Loucy (cell line): ENCODE data around the gene G0S2.

Source experiments
- H2AFZ ChIP-seq: fragments of 200-600 bp; sonication (generic); 2 replicates; pipeline ENCODE4 v1.6.0; 2016; ENCODE audit warnings: antibody characterized with exemption, mild to moderate bottlenecking, low read length, moderate library complexity
- H3F3A ChIP-seq: fragments of 200-600 bp; 2 replicates; pipeline ENCODE4 v1.6.0; 2016; ENCODE audit warnings: antibody characterized with exemption, low read depth, mild to moderate bottlenecking
- H3K27me3 ChIP-seq: fragments of 200-600 bp; sonication (generic); 2 replicates; pipeline ENCODE4 v1.6.1; 2014; ENCODE audit warnings: low read length, mild to moderate bottlenecking; ENCODE audit not compliant: insufficient read depth, poor library complexity, severe bottlenecking
- H3K36me3 ChIP-seq: fragments of 200-600 bp; sonication (generic); 2 replicates; pipeline ENCODE4 v1.6.1; 2016; ENCODE audit warnings: low read length; ENCODE audit not compliant: insufficient read depth
- H3K4me1 ChIP-seq: fragments of 200-600 bp; sonication (generic); 2 replicates; pipeline ENCODE4 v1.5.1; 2014; ENCODE audit warnings: low read length, mild to moderate bottlenecking; ENCODE audit not compliant: insufficient read depth, poor library complexity, severe bottlenecking
- H3K4me2 ChIP-seq: fragments of 200-600 bp; sonication (generic); 2 replicates; pipeline ENCODE4 v1.6.0; 2014; ENCODE audit warnings: antibody characterized with exemption, low read length, low read depth, mild to moderate bottlenecking; ENCODE audit not compliant: poor library complexity, severe bottlenecking
- H3K4me3 ChIP-seq: fragments of 200-600 bp; sonication (generic); 2 replicates; pipeline ENCODE4 v1.5.1; 2014; ENCODE audit warnings: low read length, mild to moderate bottlenecking, mixed read lengths; ENCODE audit not compliant: poor library complexity, severe bottlenecking
- H3K79me2 ChIP-seq: fragments of 200-600 bp; sonication (generic); 2 replicates; pipeline ENCODE4 v1.6.1; 2014; ENCODE audit warnings: low read length; ENCODE audit not compliant: insufficient read depth
- H3K9ac ChIP-seq: fragments of 200-600 bp; sonication (generic); 2 replicates; pipeline ENCODE4 v1.6.0; 2014; ENCODE audit warnings: mild to moderate bottlenecking, low read depth, low read length, moderate library complexity; ENCODE audit not compliant: poor library complexity, severe bottlenecking
- H3K9me2 ChIP-seq: fragments of 200-600 bp; sonication (generic); replicated peaks from 2 replicates; pipeline ENCODE4 v1.6.1; 2016; ENCODE audit warnings: low read depth, low read length, mixed read lengths
- H3K9me3 ChIP-seq: fragments of 200-600 bp; sonication (generic); 2 replicates; pipeline ENCODE4 v1.6.1; 2014; ENCODE audit warnings: mild to moderate bottlenecking, antibody characterized with exemption, low read length, low read depth; ENCODE audit not compliant: insufficient read depth
- H4K20me1 ChIP-seq: fragments of 200-600 bp; sonication (generic); 2 replicates; pipeline ENCODE4 v1.6.0; 2014; ENCODE audit warnings: antibody characterized with exemption, low read length, mild to moderate bottlenecking; ENCODE audit not compliant: insufficient read depth, poor library complexity, severe bottlenecking
- CTCF ChIP-seq: fragments of 200-600 bp; sonication (generic); conservative IDR thresholded peaks from 2 replicates; pipeline ENCODE4 v1.5.1; 2014; ENCODE audit warnings: mild to moderate bottlenecking, antibody characterized with exemption, low read length
- EZH2phosphoT487 ChIP-seq: fragments of 200-600 bp; IDR thresholded peaks from 2 replicates; pipeline ENCODE4 v1.6.1; 2018; ENCODE audit warnings: antibody characterized with exemption, mild to moderate bottlenecking, moderate library complexity, borderline replicate concordance

Gene G0S2

GRCh38 chr1:209667103-209667502, 8.1 kb upstream of the G0S2 start:
- Histone ChIP-seq H3K9me2 (no peaks in the 10 kb centered on the region), H3K27me3 (peaks cover 7% of the 10 kb centered on the region), H3K4me1 (no peaks in the 10 kb centered on the region), H3K4me2 (no peak overlapping the region), H3K4me3 (no peak overlapping the region), H4K20me1 (no peaks in the 10 kb centered on the region), H2AFZ (no peak overlapping the region), H3K79me2 (no peaks in the 10 kb centered on the region), H3K36me3 (no peaks in the 10 kb centered on the region), H3K9me3 (no peaks in the 10 kb centered on the region), H3K9ac (no peak overlapping the region), H3F3A (no peaks in the 10 kb centered on the region)
- TF ChIP-seq CTCF: no peak
- TF ChIP-seq EZH2phosphoT487: no peak

GRCh38 chr1:209667708-209668107, 7.5 kb upstream of the G0S2 start:
- H4K20me1 ChIP-seq: no peaks in the 10 kb centered on the region
- no peaks in the 10 kb centered on the region for H3K9me3 ChIP-seq
- no peak overlapping the region for H3K4me2 ChIP-seq
- no peaks in the 10 kb centered on the region for H3K79me2 ChIP-seq
- H3K4me3 ChIP-seq: no peak overlapping the region
- no peak overlapping the region for H2AFZ ChIP-seq
- H3K9ac ChIP-seq: no peak overlapping the region
- no peaks in the 10 kb centered on the region for H3K36me3 ChIP-seq
- no peaks in the 10 kb centered on the region for H3F3A ChIP-seq
- H3K27me3 ChIP-seq: peaks cover 7% of the 10 kb centered on the region
- TF ChIP-seq EZH2phosphoT487 (no peak), CTCF (no peak)
- H3K9me2 ChIP-seq: no peaks in the 10 kb centered on the region
- no peaks in the 10 kb centered on the region for H3K4me1 ChIP-seq

GRCh38 chr1:209670441-209671082, 4.7 kb upstream of the G0S2 start:
- no peaks in the 10 kb centered on the region for H4K20me1 ChIP-seq
- H3K9me2 ChIP-seq: no peaks in the 10 kb centered on the region
- no peaks in the 10 kb centered on the region for H3F3A ChIP-seq
- no peak overlapping the region for H3K4me2 ChIP-seq
- H3K79me2 ChIP-seq: no peaks in the 10 kb centered on the region
- no peaks in the 10 kb centered on the region for H3K9me3 ChIP-seq
- no peak overlapping the region for H2AFZ ChIP-seq
- H3K4me3 ChIP-seq: no peak overlapping the region
- peaks cover 7% of the 10 kb centered on the region for H3K27me3 ChIP-seq
- H3K9ac ChIP-seq: no peak overlapping the region
- H3K36me3 ChIP-seq: no peaks in the 10 kb centered on the region
- TF ChIP-seq EZH2phosphoT487: no peak
- no peak for TF ChIP-seq CTCF
- no peaks in the 10 kb centered on the region for H3K4me1 ChIP-seq
